CD4-positive, CD25-positive, alpha-beta regulatory T cell (primary cell): ENCODE results near the gene ZDHHC24. TPM values are rescaled to one million over a fixed set of nuclear protein-coding genes. Genes with fewer than 3 reads are reported as not detected.
"Not testable (repeated sequence)": the region's sequence is repeated elsewhere in the genome, so short reads cannot be mapped to it uniquely, and the experiment has no call there.

Experiments
- ATAC-seq, 2 donors: fragments of 150-1000 bp; cut with Tn5 transposase; one replicate each; pipeline ENCODE4 v1.10.0; 2021; ENCODE audit warnings: low read depth in 2 of 2, moderate number of reproducible peaks in 2 of 2, moderate library complexity in 1 of 2
- DNase-seq, 3 donors: peaks; one replicate each; pipeline versions ENCODE4 v3.0.0 to v3.0.0-alpha.2; 2012 to 2022; ENCODE audit warnings: mixed read lengths in 1 of 3
- H3K27ac ChIP-seq: one replicate; pipeline ENCODE4 v1.7.0; 2013; ENCODE audit warnings: mild to moderate bottlenecking, low read length; ENCODE audit not compliant: insufficient read depth, poor library complexity, severe bottlenecking
- H3K27me3 ChIP-seq: one replicate; pipeline ENCODE4 v1.7.0; 2013; ENCODE audit warnings: low read length; ENCODE audit not compliant: control insufficient read depth, insufficient read depth
- H3K36me3 ChIP-seq: one replicate; pipeline ENCODE4 v1.7.0; 2013; ENCODE audit warnings: mild to moderate bottlenecking, low read length, moderate library complexity; ENCODE audit not compliant: control insufficient read depth, insufficient read depth
- H3K4me1 ChIP-seq: 2 replicates; pipeline ENCODE4 v1.7.0; 2013; ENCODE audit warnings: mild to moderate bottlenecking, low read length; ENCODE audit not compliant: insufficient read depth, control insufficient read depth, poor library complexity, severe bottlenecking
- H3K4me3 ChIP-seq: one replicate; pipeline ENCODE4 v1.7.0; 2013; ENCODE audit warnings: low read depth, mild to moderate bottlenecking, low read length, moderate library complexity
- H3K9me3 ChIP-seq, 2 experiments: 1 replicate in 1 of 2; 2 replicates in 1 of 2; pipeline ENCODE4 v1.7.0; 2013; ENCODE audit warnings: low read length in 2 of 2, mild to moderate bottlenecking in 1 of 2, moderate library complexity in 1 of 2; ENCODE audit not compliant: control insufficient read depth in 2 of 2
- H3K27ac Mint-ChIP-seq, 3 donors: one replicate each; pipeline ENCODE4 v1.8.0; 2020 to 2022; ENCODE audit warnings: mild to moderate bottlenecking in 3 of 3, mixed read lengths in 3 of 3, moderate library complexity in 2 of 3
- H3K27me3 Mint-ChIP-seq: one replicate; pipeline ENCODE4 v1.8.0; 2022; ENCODE audit warnings: mild to moderate bottlenecking, mixed read lengths
- H3K36me3 Mint-ChIP-seq: one replicate; pipeline ENCODE4 v1.8.0; 2020; ENCODE audit warnings: mixed read lengths
- H3K4me1 Mint-ChIP-seq, 4 donors: one replicate each; pipeline ENCODE4 v1.8.0; 2020 to 2022; ENCODE audit warnings: mixed read lengths in 4 of 4, mild to moderate bottlenecking in 1 of 4
- H3K4me3 Mint-ChIP-seq, 4 donors: one replicate each; pipeline ENCODE4 v1.8.0; 2020 to 2022; ENCODE audit warnings: mild to moderate bottlenecking in 4 of 4, mixed read lengths in 4 of 4, moderate library complexity in 3 of 4
- H3K9me3 Mint-ChIP-seq, 7 donors: one replicate each; pipeline ENCODE4 v1.8.0; 2020 to 2022; ENCODE audit warnings: mixed read lengths in 7 of 7, mild to moderate bottlenecking in 3 of 7, moderate library complexity in 2 of 7
- polyA plus RNA-seq, 4 donors: library from polyadenylated mRNA; unstranded; fragments of 300-500 nt; fragmentation: Illumina TruSeq; gene quantifications; one replicate each; pipeline ENCODE4 v1.2.3, GENCODE V29; 2021
- total RNA-seq: library from RNA; stranded (reverse); gene quantifications from one replicate; pipeline ENCODE4 v1.2.3, GENCODE V29; 2022

Gene ZDHHC24
- total and polyA plus RNA-seq, 5 donors from 2014 or later = 14.1 to 20.6 (median 15.3) TPM

GRCh38 chr11:66548041-66548440, 2.2 kb upstream of the ZDHHC24 start:
- peak overlapping the region; percentile 47 to 82 (median 64) for H3K4me3 Mint-ChIP-seq
- H3K9me3 Mint-ChIP-seq = no peaks in the 10 kb centered on the region
- H3K36me3 ChIP-seq = no peaks in the 10 kb centered on the region
- no peak overlapping the region for H3K27ac ChIP-seq
- H3K4me1 Mint-ChIP-seq = peaks cover 9 to 28% (median 13%) of the 10 kb centered on the region in 4 donors
- H3K9me3 ChIP-seq = no peaks in the 10 kb centered on the region
- peaks cover 43% of the 10 kb centered on the region for H3K4me1 ChIP-seq
- no peaks in the 10 kb centered on the region for H3K27me3 ChIP-seq
- H3K36me3 Mint-ChIP-seq = no peaks in the 10 kb centered on the region
- ATAC-seq (no peak), DNase-seq (no peak)
- H3K27me3 Mint-ChIP-seq = peaks cover 5% of the 10 kb centered on the region
- no peak overlapping the region for H3K4me3 ChIP-seq
- H3K27ac Mint-ChIP-seq = no peak overlapping the region

DNA sequence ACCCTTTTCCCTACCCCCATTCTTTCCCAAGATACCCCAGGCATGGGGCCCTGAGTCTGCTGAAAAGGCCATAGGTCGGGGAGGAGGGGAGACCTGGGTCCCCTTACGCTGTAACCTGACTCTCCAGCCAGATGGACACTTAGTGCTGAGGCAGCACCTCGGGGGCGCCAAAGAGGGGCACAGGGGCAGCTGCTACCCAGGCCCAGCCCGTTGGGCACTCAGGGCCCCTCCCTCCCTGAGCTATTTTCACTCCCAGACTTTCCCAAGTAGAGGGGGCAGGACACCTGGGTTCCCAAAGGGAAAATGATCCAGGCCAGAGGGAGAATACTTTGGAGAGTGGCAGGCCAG, 1.8 kb upstream of the ZDHHC24 start:
- no peak for DNase-seq

DNA sequence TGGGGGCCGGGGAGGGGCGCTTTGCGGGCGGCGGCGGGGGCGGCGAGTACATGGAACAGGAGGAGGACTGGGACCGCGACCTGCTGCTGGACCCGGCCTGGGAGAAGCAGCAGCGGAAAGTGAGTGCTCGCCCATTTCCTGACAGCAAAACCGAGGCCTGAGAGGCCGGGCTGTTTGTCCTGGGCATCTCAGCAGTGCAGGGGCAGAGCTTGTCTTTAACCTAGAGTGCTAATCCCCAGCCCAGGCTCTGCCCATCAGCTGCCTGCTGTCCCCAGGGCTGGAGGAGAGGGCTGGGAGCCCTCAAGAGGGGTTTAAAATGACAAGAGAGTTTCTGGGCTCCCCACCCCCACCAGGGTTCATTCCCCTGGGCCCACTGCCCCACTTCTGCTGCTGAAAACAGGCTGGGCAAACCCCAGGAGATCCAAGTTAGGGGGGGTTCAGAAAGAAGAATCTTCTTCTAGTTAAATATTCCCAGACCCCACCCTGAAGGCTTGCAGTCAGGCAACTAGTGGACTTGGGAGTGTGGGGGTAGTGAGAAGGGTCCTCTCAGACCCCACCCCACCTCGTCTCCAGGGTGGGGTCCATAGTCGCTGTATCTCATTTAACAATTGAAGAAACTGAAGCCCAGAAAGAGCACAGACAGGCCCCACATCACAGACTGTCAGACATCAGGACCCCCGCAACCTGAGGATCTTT, 1.3 kb upstream of the ZDHHC24 start:
- no peaks in the 10 kb centered on the region for H3K9me3 ChIP-seq
- H3K4me3 ChIP-seq = no peak overlapping the region
- Mint-ChIP-seq H3K36me3 (peaks cover 8% of the 10 kb centered on the region), H3K27ac (peak overlapping the region in 1 of 3 donors; percentile 96), H3K27me3 (peaks cover 5% of the 10 kb centered on the region), H3K4me1 (peaks cover 9 to 37% (median 18%) of the 10 kb centered on the region in 4 donors), H3K9me3 (no peaks in the 10 kb centered on the region), H3K4me3 (peak overlapping the region; percentile 87 to 96 (median 90))
- peaks cover 5% of the 10 kb centered on the region for H3K36me3 ChIP-seq
- no peaks in the 10 kb centered on the region for H3K27me3 ChIP-seq
- no peak for ATAC-seq
- H3K27ac ChIP-seq = peak overlapping the region; percentile 85
- peaks cover 43% of the 10 kb centered on the region for H3K4me1 ChIP-seq
- no peak for DNase-seq

More for the DNA sequence above, 1.8 kb upstream of the ZDHHC24 start:
- Histone ChIP-seq H3K4me1 (peaks cover 43% of the 10 kb centered on the region), H3K4me3 (no peak overlapping the region), H3K27ac (no peak overlapping the region), H3K27me3 (no peaks in the 10 kb centered on the region), H3K36me3 (no peaks in the 10 kb centered on the region), H3K9me3 (no peaks in the 10 kb centered on the region)
- peaks cover 3% of the 10 kb centered on the region for H3K36me3 Mint-ChIP-seq
- peak overlapping the region in 2 of 4 donors; percentile 75 to 82 for H3K4me3 Mint-ChIP-seq
- peaks cover 9 to 32% (median 13%) of the 10 kb centered on the region in 4 donors for H3K4me1 Mint-ChIP-seq
- H3K9me3 Mint-ChIP-seq = no peaks in the 10 kb centered on the region
- H3K27ac Mint-ChIP-seq = no peak overlapping the region
- H3K27me3 Mint-ChIP-seq = peaks cover 5% of the 10 kb centered on the region
- ATAC-seq = no peak

DNA sequence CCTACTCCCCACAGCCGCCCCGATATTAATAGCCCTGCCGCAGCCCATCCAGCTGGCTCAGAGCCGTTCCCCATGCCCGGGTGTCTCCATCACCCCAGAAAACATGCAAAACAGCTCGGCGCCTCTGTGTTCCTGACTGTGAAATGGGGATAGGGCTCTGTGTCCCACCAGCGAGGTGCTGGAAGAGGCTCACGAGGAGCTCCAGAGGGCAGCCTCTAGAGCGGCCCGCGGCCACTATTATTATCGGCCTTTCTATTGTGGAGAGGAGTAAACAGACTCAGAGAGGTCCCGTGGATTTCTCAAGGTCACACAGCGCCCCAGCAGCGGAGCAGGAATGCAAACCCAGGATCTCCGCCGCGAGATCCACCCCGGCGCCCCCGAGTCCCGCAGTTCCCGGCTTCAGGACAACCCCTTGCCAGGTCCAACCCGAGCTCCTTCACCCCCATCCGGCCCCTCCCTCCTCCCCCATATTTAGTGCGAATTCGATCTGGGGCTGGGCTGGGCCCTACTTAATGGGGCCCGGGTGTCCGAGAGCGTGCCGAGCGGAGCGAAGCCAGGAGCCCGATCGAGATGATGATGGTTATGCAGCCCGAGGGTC, 619 bp upstream of the ZDHHC24 start, which contains the start of gene ACTN3:
Gene ACTN3, plus strand, starts transcription at position 536 of the 598 bp plus-strand sequence. Its CDS starts 35 bp downstream, at position 571.
- ATAC-seq = no peak
- Mint-ChIP-seq H3K4me1 (peaks cover 9 to 43% (median 20%) of the 10 kb centered on the region in 4 donors), H3K27me3 (peaks cover 5% of the 10 kb centered on the region), H3K4me3 (peak within 1 kb of the TSS; percentile 87 to 96 (median 90)), H3K27ac (peak within 1 kb of the TSS in 2 of 3 donors; percentile 89 to 96), H3K36me3 (peaks cover 15% of the 10 kb centered on the region), H3K9me3 (no peaks in the 10 kb centered on the region)
- Histone ChIP-seq H3K4me1 (peaks cover 43% of the 10 kb centered on the region), H3K27me3 (no peaks in the 10 kb centered on the region), H3K36me3 (peaks cover 8% of the 10 kb centered on the region), H3K9me3 (no peaks in the 10 kb centered on the region), H3K27ac (peak within 1 kb of the TSS; percentile 85), H3K4me3 (peak within 1 kb of the TSS; percentile 62)
- DNase-seq = peak in 2 of 3 donors; percentile 23 to 25

DNA sequence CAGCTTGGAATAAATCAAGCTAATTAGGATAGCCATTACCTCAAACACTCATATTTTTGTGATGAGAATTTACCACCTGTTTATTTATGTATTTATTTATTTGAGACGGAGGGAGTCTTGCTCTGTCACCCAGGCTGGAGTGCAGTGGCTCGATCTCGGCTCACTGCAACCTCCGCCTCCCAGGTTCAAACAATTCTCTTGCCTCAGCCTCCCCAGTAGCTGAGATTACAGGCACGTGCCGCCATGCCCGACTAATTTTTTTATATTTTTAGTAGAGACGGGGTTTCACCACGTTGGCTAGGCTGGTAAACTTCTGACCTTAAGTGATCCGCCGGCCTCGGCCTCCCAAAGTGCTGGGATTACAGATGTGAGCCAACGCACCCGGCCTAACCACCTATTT, 896 bp downstream of the ZDHHC24 start:
- H3K4me1 Mint-ChIP-seq = peaks cover 9 to 45% (median 24%) of the 10 kb centered on the region in 4 donors
- peaks cover 23% of the 10 kb centered on the region for H3K36me3 Mint-ChIP-seq
- H3K4me3 Mint-ChIP-seq = peak overlapping the region; percentile 91 to 96 (median 94)
- peaks cover 14% of the 10 kb centered on the region for H3K36me3 ChIP-seq
- not testable (repeated sequence) for DNase-seq, H3K9me3 ChIP-seq, H3K27me3 Mint-ChIP-seq, H3K9me3 Mint-ChIP-seq, ATAC-seq, H3K27me3 ChIP-seq
- H3K27ac ChIP-seq = peak overlapping the region; percentile 85
- peak overlapping the region; percentile 92 to 96 (median 93) for H3K27ac Mint-ChIP-seq
- H3K4me3 ChIP-seq = peak overlapping the region; percentile 90
- H3K4me1 ChIP-seq = peaks cover 43% of the 10 kb centered on the region

- Mint-ChIP-seq H3K4me1 (peaks cover 9 to 49% (median 24%) of the 10 kb centered on the region in 4 donors), H3K9me3 (no peaks in the 10 kb centered on the region), H3K36me3 (peaks cover 27% of the 10 kb centered on the region), H3K27me3 (peaks cover 2% of the 10 kb centered on the region), H3K4me3 (peak overlapping the region; percentile 64 to 88 (median 82)), H3K27ac (peak overlapping the region; percentile 96 to 99 (median 97))
- DNase-seq = peak; percentile 54 to 87 (median 78)
- Histone ChIP-seq H3K9me3 (no peaks in the 10 kb centered on the region), H3K36me3 (peaks cover 25% of the 10 kb centered on the region), H3K27ac (peak overlapping the region; percentile 85), H3K27me3 (no peaks in the 10 kb centered on the region), H3K4me3 (peak overlapping the region; percentile 75), H3K4me1 (peaks cover 43% of the 10 kb centered on the region)
- peak; percentile 82 to 85 for ATAC-seq
These were observed 2.4 kb downstream of the ZDHHC24 start for GRCh38 chr11:66543263-66544107.

DNA sequence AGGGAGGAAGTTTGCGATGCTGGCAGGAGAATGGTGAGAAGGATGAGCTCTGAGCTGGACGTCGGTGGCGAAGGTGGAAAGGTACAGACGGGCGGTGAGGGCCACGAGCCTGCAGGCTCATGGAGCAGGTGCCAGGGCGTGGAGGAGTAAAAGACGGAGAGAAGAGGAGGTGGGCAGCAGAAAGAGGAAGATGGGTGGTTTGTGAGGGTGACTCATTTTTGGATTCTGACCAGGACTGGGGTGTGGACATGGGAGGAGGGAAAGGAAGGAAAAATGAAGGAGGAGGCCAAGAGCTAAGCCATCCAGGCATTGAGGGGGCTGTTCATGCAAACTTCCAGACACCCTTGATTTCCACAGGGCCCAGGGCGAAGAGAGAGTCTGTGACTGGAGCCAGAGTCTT, 3.5 kb downstream of the ZDHHC24 start:
- Histone ChIP-seq H3K4me1 (peaks cover 43% of the 10 kb centered on the region), H3K9me3 (no peaks in the 10 kb centered on the region), H3K4me3 (no peak overlapping the region), H3K27ac (no peak overlapping the region), H3K27me3 (no peaks in the 10 kb centered on the region), H3K36me3 (peaks cover 25% of the 10 kb centered on the region)
- H3K9me3 Mint-ChIP-seq = no peaks in the 10 kb centered on the region
- peaks cover 29% of the 10 kb centered on the region for H3K36me3 Mint-ChIP-seq
- no peaks in the 10 kb centered on the region for H3K27me3 Mint-ChIP-seq
- ATAC-seq = no peak
- H3K27ac Mint-ChIP-seq = peak overlapping the region in 2 of 3 donors; percentile 96 to 97
- no peak for DNase-seq
- H3K4me3 Mint-ChIP-seq = peak overlapping the region; percentile 40 to 88 (median 75)
- H3K4me1 Mint-ChIP-seq = peaks cover 9 to 49% (median 22%) of the 10 kb centered on the region in 4 donors
